ENCODE results near the gene IFI27. TPM values are rescaled to one million over a fixed set of nuclear protein-coding genes. Genes with fewer than 3 reads are reported as not detected.
"Not testable (repeated sequence)": the region's sequence is repeated elsewhere in the genome, so short reads cannot be mapped to it uniquely, and the experiment has no call there.

Gene IFI27
- total RNA-seq: 100 to 1,000 TPM; 138 to 441 TPM
- long read RNA-seq, partial matches to known transcripts: 0 of 11 reads
- long read RNA-seq, other reads (novel, unspliced or antisense): 8 of 11 reads

DNA sequence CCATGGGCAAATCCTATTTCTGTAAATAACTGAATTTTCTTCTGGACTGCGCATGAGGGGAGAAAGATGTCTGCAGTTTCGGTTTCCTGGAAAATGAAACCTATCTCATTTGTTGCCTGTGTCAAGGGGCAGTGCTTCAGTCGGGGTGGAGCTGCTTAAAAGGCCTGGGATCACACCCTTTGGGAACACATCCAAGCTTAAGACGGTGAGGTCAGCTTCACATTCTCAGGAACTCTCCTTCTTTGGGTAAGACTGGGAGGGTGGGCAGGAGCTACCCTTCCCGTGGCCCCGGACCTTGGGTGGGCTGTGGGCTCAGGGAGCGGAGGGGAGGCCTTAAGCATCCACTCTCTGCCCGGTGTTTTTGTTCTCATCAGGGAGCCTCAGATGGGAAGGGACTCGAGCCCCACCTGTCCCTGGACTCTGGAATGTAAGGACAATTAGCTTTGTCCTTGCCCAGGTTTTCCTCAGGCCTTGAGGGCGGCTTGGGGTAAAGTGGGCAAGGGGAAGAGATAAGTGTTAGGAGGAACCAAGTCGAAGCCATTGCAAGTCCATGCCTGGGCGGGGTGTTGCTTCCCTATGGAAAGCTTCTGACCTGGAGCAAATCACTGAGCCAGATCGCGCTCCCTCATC, at the start of gene IFI27:
Gene IFI27 (plus strand): TSS at position 185 of the 630 bp plus-strand sequence.
- DNase-seq (peak; percentile 81), ATAC-seq (peak; percentile 60 to 79)
- intact Hi-C loops (cut with DNase I): no loop called here

GRCh38 chr14:94062344-94062940, 48.1 kb upstream of the IFI27 start:
- ATAC-seq (peak in 1 of 2 donors; percentile 48), DNase-seq (no peak)
- intact Hi-C loops (cut with DNase I): no loop called here

- intact Hi-C loops (cut with DNase I): no loop called here
- DNase-seq: no peak
- ATAC-seq: peak; percentile 23 to 84
Observed at GRCh38 chr14:94066089-94066676, 44.4 kb upstream of the IFI27 start.

GRCh38 chr14:94072076-94072475, 38.5 kb upstream of the IFI27 start:
- intact Hi-C loops (cut with DNase I); ATAC-seq; DNase-seq: not testable (repeated sequence)

DNA sequence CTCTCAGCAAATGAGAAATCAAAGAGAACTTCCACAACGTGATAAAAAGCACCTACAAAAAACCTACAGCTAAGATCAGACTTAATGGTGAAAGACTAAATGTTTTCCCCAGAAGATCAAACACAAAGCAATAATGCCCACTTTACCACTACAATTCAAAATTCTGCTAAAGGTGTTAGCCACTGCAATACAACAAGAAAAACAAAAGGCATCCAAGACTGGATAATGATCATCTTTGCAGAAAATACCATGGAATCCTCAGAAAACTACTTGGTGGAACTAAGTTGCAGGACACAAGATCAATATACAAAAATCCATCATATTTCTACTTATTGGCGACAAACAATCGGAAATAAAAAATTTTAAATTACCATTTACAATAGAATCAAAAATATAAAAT, 36.0 kb upstream of the IFI27 start:
- intact Hi-C loops (cut with DNase I): no loop called here
- DNase-seq: no peak
- no peak for ATAC-seq

GRCh38 chr14:94075008-94075407, 35.5 kb upstream of the IFI27 start:
- ATAC-seq (no peak), DNase-seq (no peak)
- intact Hi-C loops (cut with DNase I): no loop called here

- ATAC-seq: no peak
- intact Hi-C loops (cut with DNase I): no loop called here
Observed at GRCh38 chr14:94077111-94077821, 33.3 kb upstream of the IFI27 start.

GRCh38 chr14:94077823-94078222, 32.7 kb upstream of the IFI27 start:
- intact Hi-C loops (cut with DNase I): no loop called here
- ATAC-seq: no peak
- DNase-seq: no peak

More at GRCh38 chr14:94077111-94077821, 33.3 kb upstream of the IFI27 start:
- no peak for DNase-seq

DNA sequence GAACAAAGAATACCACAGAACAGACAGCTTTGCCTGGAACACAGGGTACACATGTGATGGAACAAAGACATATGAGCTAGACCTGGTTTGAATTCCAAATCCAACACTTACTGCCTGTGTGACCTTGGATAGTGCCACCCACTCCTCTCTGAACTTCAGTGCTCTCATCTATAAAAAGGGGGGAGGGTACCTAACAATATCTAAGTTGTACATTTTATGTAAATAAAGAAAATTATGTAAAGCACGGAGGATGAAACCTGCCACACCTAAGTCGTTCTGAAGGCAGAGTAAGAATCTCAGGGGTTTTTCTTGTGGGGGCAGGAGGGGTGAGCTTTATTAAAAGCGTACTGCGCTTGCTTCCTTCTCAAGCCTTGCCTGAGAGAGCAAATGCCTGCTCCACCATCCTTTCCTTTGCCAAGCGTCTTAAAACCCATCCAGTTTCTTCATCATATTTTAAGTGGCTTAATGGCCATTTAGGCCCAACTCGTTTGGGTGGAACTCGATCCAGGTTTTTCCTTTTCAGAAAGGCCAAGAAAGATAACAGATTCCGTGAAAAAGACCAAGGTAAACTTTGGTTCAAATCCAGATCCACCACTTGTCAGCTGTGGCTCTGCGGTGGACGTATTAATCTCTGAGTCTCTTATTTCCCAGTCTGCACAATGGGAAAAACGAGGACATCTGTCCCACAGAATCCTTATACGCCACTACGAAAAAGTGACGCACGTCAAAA, 30.5 kb upstream of the IFI27 start:
- ATAC-seq (no peak), DNase-seq (no peak)
- intact Hi-C loops (cut with DNase I): loop anchor here in 1 of 2 donors (2.0 kb wide), 1 partner anchor 49 kb away; the partner anchor contains the start of gene IFI27L2

GRCh38 chr14:94080621-94081385, 29.7 kb upstream of the IFI27 start, which contains the start of the genes DDX24 and IFI27L1:
TSS of gene DDX24 (minus strand) at chr14:94081202. CDS start at chr14:94079742, 1,460 bp downstream.
TSS of gene IFI27L1 (plus strand) at chr14:94081310. CDS start at chr14:94096938, 15,628 bp downstream.
- DNase-seq: peak; percentile 98
- intact Hi-C loops (cut with DNase I): loop anchor here in 1 of 2 donors (2.0 kb wide), 1 partner anchor 48 kb away; the partner anchor contains the start of gene IFI27L2

DNA sequence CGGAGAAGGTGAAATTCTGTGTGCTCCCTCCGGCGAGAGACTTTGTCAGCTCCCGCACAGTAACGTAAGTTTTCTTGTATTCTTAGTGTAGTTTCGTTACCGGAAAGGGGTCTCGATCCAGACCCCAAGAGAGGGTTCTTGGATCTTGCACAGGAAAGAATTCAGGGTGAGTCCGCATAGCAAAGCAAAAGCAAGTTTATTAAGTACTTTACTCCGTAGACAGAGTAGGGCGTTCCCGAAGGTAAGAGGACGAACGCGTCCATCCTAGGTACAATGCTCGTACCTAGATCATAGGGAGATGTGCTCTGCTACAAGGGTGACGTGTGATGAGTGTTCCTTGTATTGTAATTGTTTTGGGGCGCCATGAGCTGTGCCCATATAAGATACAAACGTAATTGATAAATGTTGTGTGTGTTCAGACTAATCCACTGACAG, 29.1 kb upstream of the IFI27 start:
- intact Hi-C loops (cut with DNase I): loop anchor here in 1 of 2 donors (2.0 kb wide), 1 partner anchor 47 kb away; the partner anchor contains the start of gene IFI27L2
- ATAC-seq (peak; percentile 1 to 34), DNase-seq (no peak)

More at GRCh38 chr14:94080621-94081385, 29.7 kb upstream of the IFI27 start, which contains the start of the genes DDX24 and IFI27L1:
- ATAC-seq: peak; percentile 100

GRCh38 chr14:94087891-94088290, 22.6 kb upstream of the IFI27 start:
- no peak for ATAC-seq
- DNase-seq: no peak
- intact Hi-C loops (cut with DNase I): no loop called here

GRCh38 chr14:94088516-94088915, 22.0 kb upstream of the IFI27 start:
- intact Hi-C loops (cut with DNase I): no loop called here
- ATAC-seq: peak in 1 of 2 donors; percentile 16
- DNase-seq: no peak

DNA sequence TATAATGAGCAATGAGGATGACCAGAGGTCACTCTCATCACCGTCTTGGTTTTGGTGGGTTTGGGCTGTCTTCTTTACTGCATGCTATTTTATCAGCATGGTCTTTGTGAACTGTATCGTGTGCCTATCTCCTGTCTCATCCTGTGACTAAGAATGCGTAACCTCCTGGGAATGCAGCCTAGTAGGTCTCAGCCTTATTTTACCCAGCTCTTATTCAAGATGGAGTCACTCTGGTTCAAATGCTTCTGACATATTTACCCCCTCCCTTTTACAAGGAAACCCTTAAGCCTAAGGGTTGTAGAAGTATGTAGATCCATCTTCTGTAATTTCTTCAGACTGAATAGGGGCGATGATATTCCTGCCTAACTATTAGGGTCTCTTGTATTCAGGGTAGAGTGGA, 21.1 kb upstream of the IFI27 start:
- DNase-seq: no peak
- intact Hi-C loops (cut with DNase I): no loop called here
- ATAC-seq: no peak

DNA sequence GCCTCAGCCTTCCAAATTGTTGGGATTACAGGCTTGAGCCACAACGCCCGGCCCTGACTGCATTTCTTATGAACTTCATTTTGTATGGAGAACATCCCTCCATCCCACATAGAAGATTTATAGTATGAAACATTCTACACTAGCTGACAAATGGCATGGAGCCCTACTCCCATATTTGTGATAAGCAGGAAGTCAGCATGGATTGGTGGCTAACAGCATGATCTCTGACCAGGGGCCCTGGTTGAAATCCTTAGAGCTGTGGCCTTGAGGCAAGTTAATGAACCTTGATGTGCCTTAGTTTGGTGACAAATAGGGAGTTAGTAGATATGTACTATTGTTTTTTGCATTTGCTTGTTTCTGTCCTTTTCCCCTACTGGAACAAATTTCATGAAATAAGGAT, 17.1 kb upstream of the IFI27 start:
- DNase-seq (no peak), ATAC-seq (no peak)
- intact Hi-C loops (cut with DNase I): no loop called here

GRCh38 chr14:94097091-94097490, 13.4 kb upstream of the IFI27 start:
- ATAC-seq: no peak
- intact Hi-C loops (cut with DNase I): no loop called here
- DNase-seq: no peak

- intact Hi-C loops (cut with DNase I): no loop called here
- DNase-seq (no peak), ATAC-seq (no peak)
Observed at GRCh38 chr14:94098326-94098992, 12.1 kb upstream of the IFI27 start.

All from left cardiac atrium (tissue), 4 donors.